Brain microvascular endothelial cell (primary cell): ENCODE measurements around the gene IMP3.

Experiments used
- DNase-seq: peaks from one replicate; pipeline ENCODE4 v3.0.0-alpha.2; 2020
- H3K27ac ChIP-seq: fragments of 250-450 bp; sonication (Bioruptor Pico); 2 replicates; pipeline ENCODE4 v1.5.1; 2020; ENCODE audit warnings: mild to moderate bottlenecking, moderate library complexity
- H3K27me3 ChIP-seq: fragments of 250-450 bp; sonication (Bioruptor Pico); replicated peaks from 2 replicates; pipeline ENCODE4 v1.5.1; 2020; ENCODE audit warnings: mild to moderate bottlenecking
- H3K36me3 ChIP-seq: fragments of 250-450 bp; sonication (Bioruptor Pico); replicated peaks from 2 replicates; pipeline ENCODE4 v1.5.1; 2020; ENCODE audit warnings: mild to moderate bottlenecking
- H3K4me3 ChIP-seq: 2 replicates; pipeline ENCODE4 v1.5.1; 2011; ENCODE audit warnings: low read depth, mild to moderate bottlenecking, control low read depth, low read length, moderate library complexity
- in situ Hi-C: cut with HindIII; loops from 2 replicates; pipeline ENCODE4 v1.10.0; 2017; ENCODE audit warnings: low sequenced_read_pairs, low pct_ligation_motif_present
- TF ChIP-seq, protein P1 (sequence below): IDR thresholded peaks from 2 replicates; pipeline ENCODE4 v1.5.1; 2011; ENCODE audit warnings: low read depth, mild to moderate bottlenecking, moderate library complexity, low read length, control low read depth, inconsistent platforms; ENCODE audit errors: missing control alignments

IMP3 gene

DNA sequence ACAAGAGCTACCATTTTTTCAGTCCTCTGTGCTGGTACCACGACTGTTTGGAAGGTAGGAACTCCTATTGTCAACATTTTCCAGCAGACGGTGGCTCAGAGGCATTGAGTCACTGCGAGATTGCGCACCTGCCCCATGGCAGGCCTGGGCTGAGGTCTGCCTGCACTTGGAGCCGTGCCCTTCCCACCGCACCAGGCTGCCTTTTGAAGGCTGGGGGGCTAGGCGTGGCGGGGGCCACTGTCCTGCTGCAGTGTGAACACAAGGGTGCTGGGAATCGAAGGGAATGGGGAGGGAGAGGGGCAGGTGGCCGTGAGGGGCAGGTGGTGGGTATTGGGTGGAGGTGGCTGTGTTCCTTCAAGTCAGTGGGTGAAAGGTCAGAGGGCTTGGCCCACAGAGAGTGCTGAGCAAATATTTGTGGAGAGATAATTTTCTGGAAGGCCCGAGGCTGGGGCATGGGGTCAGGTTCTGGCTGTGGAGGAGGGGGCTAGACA, 24.0 kb upstream of the IMP3 start:
- Histone ChIP-seq H3K36me3 (peaks cover 5% of the 10 kb centered on the region), H3K27ac (no peak overlapping the region), H3K4me3 (no peak overlapping the region), H3K27me3 (no peaks in the 10 kb centered on the region)
- TF ChIP-seq, protein P1, sequence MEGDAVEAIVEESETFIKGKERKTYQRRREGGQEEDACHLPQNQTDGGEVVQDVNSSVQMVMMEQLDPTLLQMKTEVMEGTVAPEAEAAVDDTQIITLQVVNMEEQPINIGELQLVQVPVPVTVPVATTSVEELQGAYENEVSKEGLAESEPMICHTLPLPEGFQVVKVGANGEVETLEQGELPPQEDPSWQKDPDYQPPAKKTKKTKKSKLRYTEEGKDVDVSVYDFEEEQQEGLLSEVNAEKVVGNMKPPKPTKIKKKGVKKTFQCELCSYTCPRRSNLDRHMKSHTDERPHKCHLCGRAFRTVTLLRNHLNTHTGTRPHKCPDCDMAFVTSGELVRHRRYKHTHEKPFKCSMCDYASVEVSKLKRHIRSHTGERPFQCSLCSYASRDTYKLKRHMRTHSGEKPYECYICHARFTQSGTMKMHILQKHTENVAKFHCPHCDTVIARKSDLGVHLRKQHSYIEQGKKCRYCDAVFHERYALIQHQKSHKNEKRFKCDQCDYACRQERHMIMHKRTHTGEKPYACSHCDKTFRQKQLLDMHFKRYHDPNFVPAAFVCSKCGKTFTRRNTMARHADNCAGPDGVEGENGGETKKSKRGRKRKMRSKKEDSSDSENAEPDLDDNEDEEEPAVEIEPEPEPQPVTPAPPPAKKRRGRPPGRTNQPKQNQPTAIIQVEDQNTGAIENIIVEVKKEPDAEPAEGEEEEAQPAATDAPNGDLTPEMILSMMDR, result no peak
- DNase-seq, result no peak
- in situ Hi-C loops, result no loop called here

DNA sequence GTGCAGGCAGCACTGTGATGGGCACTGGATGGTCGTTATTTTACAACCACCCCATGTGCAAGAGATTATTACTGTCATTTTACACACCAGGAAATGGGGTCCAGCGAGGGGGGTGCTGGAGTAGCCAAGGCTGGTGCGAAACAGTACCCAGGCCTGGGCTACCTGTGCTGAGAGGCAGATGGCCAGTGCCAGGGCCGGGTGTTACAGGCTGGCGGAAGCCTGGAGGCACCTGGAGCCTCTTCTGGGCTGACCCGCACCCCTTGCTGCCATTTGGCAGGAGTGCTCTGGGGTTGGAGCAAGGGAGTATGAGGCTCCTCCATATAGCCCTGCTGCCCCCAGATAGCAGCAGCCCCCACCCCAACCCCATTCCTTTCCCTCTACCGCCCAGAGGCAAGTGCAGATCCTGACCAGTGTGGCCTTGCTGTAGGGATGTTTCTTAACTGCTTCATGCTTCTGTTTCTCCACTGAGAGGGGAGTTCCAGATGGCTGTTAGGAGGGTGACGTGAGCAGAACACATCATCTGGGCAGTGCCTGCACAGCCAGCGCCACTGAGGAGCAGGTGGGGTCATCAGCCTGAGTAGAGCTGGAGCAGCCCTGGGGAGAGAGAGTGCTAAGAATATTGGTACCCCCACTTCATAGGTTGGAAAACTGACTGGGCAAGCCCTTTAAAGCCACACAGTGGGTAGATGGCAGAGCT, 22.9 kb upstream of the IMP3 start:
- no peaks in the 10 kb centered on the region for H3K27me3 ChIP-seq
- DNase-seq, result no peak
- H3K4me3 ChIP-seq, result no peak overlapping the region
- in situ Hi-C loops, result no loop called here
- TF ChIP-seq, protein P1, result no peak
- H3K27ac ChIP-seq, result no peak overlapping the region
- peaks cover 10% of the 10 kb centered on the region for H3K36me3 ChIP-seq

DNA sequence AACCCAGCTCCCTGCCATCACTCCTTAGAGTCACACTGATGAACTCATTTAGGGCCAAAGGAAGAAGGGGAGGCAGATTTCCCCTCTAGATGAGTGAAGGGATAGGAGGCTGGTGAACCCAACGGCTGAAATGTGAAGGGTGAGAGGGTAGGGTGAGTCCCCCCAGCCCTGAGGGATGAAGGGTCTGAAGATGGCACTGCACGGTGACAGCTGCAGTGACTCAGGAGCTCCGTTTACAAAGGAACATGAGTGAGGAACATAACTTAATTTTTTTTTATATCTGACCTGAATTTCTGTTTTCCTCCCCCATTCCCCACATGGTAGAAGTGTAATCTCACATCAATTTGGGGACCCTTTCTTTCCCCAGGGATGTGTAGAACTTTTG, 21.7 kb upstream of the IMP3 start:
- no peak overlapping the region for H3K4me3 ChIP-seq
- peak overlapping the region; percentile 85 for H3K27ac ChIP-seq
- H3K27me3 ChIP-seq, result no peaks in the 10 kb centered on the region
- no peak for DNase-seq
- H3K36me3 ChIP-seq, result peaks cover 20% of the 10 kb centered on the region
- TF ChIP-seq, protein P1, result no peak
- in situ Hi-C loops, result no loop called here

DNA sequence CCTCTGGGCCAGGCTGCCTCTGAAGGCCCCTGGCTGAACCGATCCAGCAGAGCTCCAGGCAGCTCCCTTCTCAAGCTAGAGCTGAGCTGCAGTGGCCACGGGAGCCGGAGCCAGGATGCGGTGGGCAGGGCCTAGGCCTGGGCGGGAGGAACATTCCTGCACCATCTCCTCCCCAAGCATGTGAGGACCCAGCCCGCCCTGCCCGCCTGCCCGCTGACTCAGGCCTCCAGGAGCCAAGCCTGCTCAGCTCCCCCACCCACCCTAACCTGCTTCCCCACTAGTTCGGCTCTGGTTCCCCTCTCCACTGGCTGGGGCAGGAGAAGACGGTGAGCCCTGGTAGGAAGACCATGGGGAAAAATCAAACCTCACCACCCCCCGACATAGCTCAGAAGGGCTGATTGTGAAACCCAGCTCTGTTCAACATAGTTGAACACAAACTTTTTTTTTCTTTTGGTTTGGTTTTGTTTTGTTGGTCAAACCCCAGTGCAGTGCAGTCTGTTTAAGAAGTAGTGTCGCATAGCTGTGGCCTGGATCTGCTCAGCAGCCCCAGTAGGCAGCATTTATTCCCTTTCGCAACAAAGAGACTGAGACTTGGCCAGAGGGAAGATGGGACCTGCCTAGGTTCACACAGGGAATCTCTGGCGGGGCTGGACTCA, 21.2 kb upstream of the IMP3 start:
- TF ChIP-seq, protein P1, result no peak
- Histone ChIP-seq H3K36me3 (peaks cover 21% of the 10 kb centered on the region), H3K4me3 (no peak overlapping the region), H3K27ac (peak overlapping the region; percentile 85), H3K27me3 (no peaks in the 10 kb centered on the region)
- in situ Hi-C loops, result no loop called here
- peak; percentile 92 for DNase-seq

DNA sequence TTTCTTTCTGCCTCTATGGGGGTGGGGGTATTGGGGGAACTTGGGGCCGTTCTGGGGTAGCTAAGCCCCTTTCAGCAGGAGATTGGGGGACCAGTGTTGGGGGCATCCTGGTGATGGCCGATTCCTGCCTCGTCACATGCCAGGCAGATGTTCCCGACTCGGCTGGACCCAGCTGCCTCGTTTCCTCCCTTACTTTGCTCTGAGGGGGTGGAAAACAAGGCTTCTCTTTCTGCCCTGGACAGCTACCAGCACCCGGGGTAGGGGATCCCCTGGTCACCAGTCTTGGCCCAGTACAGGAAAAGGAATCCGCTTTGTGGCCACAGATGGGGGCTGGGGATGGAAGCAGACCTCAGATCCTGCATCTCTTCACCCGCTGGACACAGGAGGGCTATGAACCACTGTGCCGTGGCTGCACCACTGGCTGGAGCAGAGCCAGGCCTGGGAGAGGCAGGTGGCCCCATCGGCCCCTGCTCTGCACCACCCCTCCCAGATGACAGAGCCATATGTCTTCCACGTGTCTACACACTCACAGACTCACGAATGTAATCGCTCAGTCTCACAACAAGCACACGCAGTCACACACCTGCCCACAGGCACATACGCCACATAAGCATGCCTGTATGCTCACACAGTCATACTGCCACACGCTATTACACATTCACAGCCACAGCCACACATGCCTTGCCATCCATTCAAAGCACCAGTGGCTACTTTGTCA, 20.1 kb upstream of the IMP3 start:
- DNase-seq, result no peak
- H3K36me3 ChIP-seq, result peaks cover 21% of the 10 kb centered on the region
- no peaks in the 10 kb centered on the region for H3K27me3 ChIP-seq
- in situ Hi-C loops, result no loop called here
- H3K4me3 ChIP-seq, result no peak overlapping the region
- TF ChIP-seq, protein P1, result no peak
- peak overlapping the region; percentile 85 for H3K27ac ChIP-seq
